GM12878 (cell line): ENCODE measurements around the gene TRAF5. TPM values are rescaled to one million over a fixed set of nuclear protein-coding genes. Genes with fewer than 3 reads are reported as not detected.

ENCODE experiments used
- ATAC-seq: fragments of 200-7000 bp; cut with Tn5 transposase; 3 replicates; pipeline ENCODE4 v1.9.1; 2020; ENCODE audit warnings: mild to moderate bottlenecking, moderate library complexity
- BruUV-seq: library from RNA; stranded (reverse); fragments of 400-500 nt; replicated peaks from 2 replicates; lab custom pipeline; 2021; lab: Mats Ljungman, UMichigan
- CTCF ChIA-PET: fragments of 300-600 bp; sonication (Branson Sonifier 250); formaldehyde crosslinking; extraction: SDS; loops from one replicate; lab custom pipeline; 2021; ENCODE audit warnings: inconsistent platforms; lab: Yijun Ruan, JAX
- POLR2A ChIA-PET: fragments of 350-600 bp; formaldehyde crosslinking; extraction: SDS; loops from one replicate; lab custom pipeline; 2021; ENCODE audit warnings: inconsistent platforms; lab: Charles Lee
- RAD21 ChIA-PET: fragments of 300-600 bp; sonication (Branson Sonifier 250); formaldehyde crosslinking; loops from one replicate; lab custom pipeline; 2023; ENCODE audit warnings: antibody characterized with exemption; ENCODE audit not compliant: unreplicated experiment; lab: Charles Lee
- SMC1A ChIA-PET: fragments of 300-600 bp; sonication (Branson Sonifier 250); formaldehyde crosslinking; loops from one replicate; lab custom pipeline; 2023; ENCODE audit not compliant: unreplicated experiment, uncharacterized antibody; lab: Charles Lee
- DNase-seq: peaks from one replicate; pipeline ENCODE4 v3.0.0-alpha.2; 2011; ENCODE audit warnings: low read depth, low spot score
- FAIRE-seq: peaks from 3 replicates; lab custom pipeline; 2011; peaks lifted over from hg19 to GRCh38; lab: Jason Lieb, UNC
- H2AFZ ChIP-seq: 2 replicates; pipeline ENCODE4 v1.6.0; 2011; ENCODE audit warnings: low read depth, low read length, control low read depth; ENCODE audit not compliant: control insufficient read depth
- H3K27ac ChIP-seq: 2 replicates; pipeline ENCODE4 v1.5.1; 2011; ENCODE audit warnings: control low read depth; ENCODE audit not compliant: control insufficient read depth, insufficient read depth
- H3K27me3 ChIP-seq, 2 experiments: replicated peaks in 1 of 2; 2 replicates each; pipeline versions ENCODE4 v1.6.0 to v1.6.1; 2011; ENCODE audit warnings: low read length in 1 of 2; ENCODE audit not compliant: control insufficient read depth in 2 of 2, insufficient read depth in 2 of 2
- H3K36me3 ChIP-seq, 2 experiments: 2 replicates each; pipeline ENCODE4 v1.5.1; 2011; ENCODE audit warnings: low read length in 1 of 2; ENCODE audit not compliant: control insufficient read depth in 2 of 2, insufficient read depth in 2 of 2
- H3K4me1 ChIP-seq: 2 replicates; pipeline ENCODE4 v1.6.1; 2011; ENCODE audit warnings: mild to moderate bottlenecking, low read length, moderate library complexity, mixed read lengths; ENCODE audit not compliant: control insufficient read depth, insufficient read depth
- H3K4me2 ChIP-seq: 2 replicates; pipeline ENCODE4 v1.6.0; 2011; ENCODE audit warnings: control low read depth; ENCODE audit not compliant: control insufficient read depth, insufficient read depth
- H3K4me3 ChIP-seq: fragments of 200-600 bp; sonication (generic); 2 replicates; pipeline ENCODE4 v1.5.1; 2016
- H3K79me2 ChIP-seq: 2 replicates; pipeline ENCODE4 v1.6.0; 2011; ENCODE audit warnings: low read length; ENCODE audit not compliant: control insufficient read depth, insufficient read depth
- H3K9ac ChIP-seq: 2 replicates; pipeline ENCODE4 v1.8.0; 2011; ENCODE audit warnings: low read length, control low read depth, mixed read lengths; ENCODE audit not compliant: control insufficient read depth, insufficient read depth
- H3K9me3 ChIP-seq: replicated peaks from 3 replicates; pipeline ENCODE4 v1.5.1; 2011; ENCODE audit warnings: mild to moderate bottlenecking, low read length; ENCODE audit not compliant: control insufficient read depth, insufficient read depth
- H4K20me1 ChIP-seq: 2 replicates; pipeline ENCODE4 v1.6.0; 2011; ENCODE audit not compliant: control insufficient read depth, insufficient read depth
- CBX3 ChIP-seq: fragments of 200-600 bp; sonication (generic); IDR thresholded peaks from 2 replicates; pipeline ENCODE4 v1.6.1; 2016; ENCODE audit warnings: low read depth, borderline replicate concordance
- HSF1 ChIP-seq: fragments of 150-350 bp; IDR thresholded peaks from 2 replicates; pipeline ENCODE4 v1.6.1; 2014; ENCODE audit warnings: mild to moderate bottlenecking, low read depth, low read length
- MLLT1 ChIP-seq: fragments of 450-650 bp; IDR thresholded peaks from 2 replicates; pipeline ENCODE4 v1.6.1; 2016; ENCODE audit warnings: mild to moderate bottlenecking
- RAD21 ChIP-seq: IDR thresholded peaks from 2 replicates; pipeline ENCODE4 v1.6.1; 2011; ENCODE audit warnings: mild to moderate bottlenecking, low read depth, low read length, moderate library complexity; ENCODE audit not compliant: insufficient read depth
- SRF ChIP-seq, 2 experiments: IDR thresholded peaks; 2 replicates each; pipeline ENCODE4 v1.6.1; 2011; ENCODE audit warnings: low read depth in 2 of 2, low read length in 2 of 2, mild to moderate bottlenecking in 1 of 2, moderate library complexity in 1 of 2
- SUPT20H ChIP-seq: IDR thresholded peaks from 2 replicates; pipeline ENCODE4 v1.6.1; 2011; ENCODE audit warnings: low read depth, mild to moderate bottlenecking, low read length, moderate library complexity, borderline replicate concordance; ENCODE audit not compliant: control insufficient read depth
- ZNF384 ChIP-seq: IDR thresholded peaks from 2 replicates; pipeline ENCODE4 v1.6.1; 2012; ENCODE audit warnings: low read depth, mild to moderate bottlenecking, low read length, improper control_type of control experiment, borderline replicate concordance
- in situ Hi-C: fragments of 300-500 bp; cut with MboI; formaldehyde crosslinking; loops from 9 replicates; pipeline ENCODE4 v1.14.3; 2018; ENCODE audit warnings: mixed read lengths
- intact Hi-C: fragments of 100-400 bp; cut with micrococcal nuclease; formaldehyde crosslinking; loops from one replicate; pipeline ENCODE4 v1.14.2; 2022; ENCODE audit not compliant: unreplicated experiment
- polyA plus RNA-seq, 11 experiments: library from polyadenylated mRNA; depleted of rRNA in 4 of 11; unstranded in 6 of 11; stranded (reverse) in 5 of 11; fragments of >200 nt; fragmentation: Nextera tagmentation in 4 of 11; fragmentation: Illumina TruSeq in 1 of 11; extraction: Ambion mirVana in 4 of 11; extraction: Trizol in 1 of 11; gene quantifications; 1 replicate in 1 of 11; 2 replicates in 10 of 11; pipeline versions ENCODE4 v1.2.1 to v1.2.3, GENCODE V29; 2011 to 2016; ENCODE audit warnings: inconsistent platforms in 2 of 11, missing spikeins in 2 of 11, low read depth in 1 of 11
- total RNA-seq, 4 experiments: library from RNA; depleted of rRNA in 3 of 4; stranded (reverse); fragments of >200 nt in 3 of 4; fragmentation: Illumina TruSeq in 1 of 4; extraction: Trizol in 1 of 4; gene quantifications; 2 replicates each; pipeline versions ENCODE4 v1.2.1 to v1.2.3, GENCODE V29; 2013 to 2021

The TRAF5 gene
- total and polyA plus RNA-seq, 10 of the 15 experiments (the other 5 are each of a cell fraction or from before 2014, with no cell fraction given) = 10.6 to 36.5 (median 26.3) TPM

- SMC1A ChIA-PET = interaction anchor here (1.0 kb wide), 1 partner anchor 10 kb away, joined by 4 read pairs; no protein-coding TSS in a partner anchor
- Histone ChIP-seq H3K9me3 (no peaks in the 10 kb centered on the region), H3K4me1 (no peaks in the 10 kb centered on the region), H3K36me3 (peaks cover 0 to 16% of the 10 kb centered on the region in 2 experiments; a peak in 2 of 4 replicates), H3K27me3 (no peaks in the 10 kb centered on the region), H3K4me2 (no peak overlapping the region), H3K9ac (no peak overlapping the region), H3K4me3 (no peak overlapping the region), H3K27ac (no peak overlapping the region), H4K20me1 (no peaks in the 10 kb centered on the region), H3K79me2 (no peaks in the 10 kb centered on the region), H2AFZ (no peak overlapping the region)
- CTCF ChIA-PET = interaction anchor here (1.1 kb wide), 1 partner anchor 17 kb away, joined by 3 read pairs; no protein-coding TSS in a partner anchor
- ATAC-seq (no peak), FAIRE-seq (no peak), DNase-seq (no peak)
- POLR2A ChIA-PET = no interaction called here
- in situ Hi-C loops = no loop called here
- intact Hi-C loops = no loop called here
- TF ChIP-seq CBX3 (no peak), ZNF384 (no peak), RAD21 (no peak), SRF (IDR thresholded peaks at IDR 0.05; ENCODE audit: low read depth in 2 of 2, low read length in 2 of 2) (no peak), HSF1 (no peak), MLLT1 (no peak), SUPT20H (no peak)
- RAD21 ChIA-PET = no interaction called here
- BruUV-seq = no TSS peak
Measured at GRCh38 chr1:211282023-211282373, 44.6 kb upstream of the TRAF5 start.
